Right lobe of liver (tissue), 4 donors: Measurements from ENCODE around the gene CDH15.
"Not testable (repeated sequence)": the region's sequence is repeated elsewhere in the genome, so short reads cannot be mapped to it uniquely, and the experiment has no call there.

Source experiments
- CTCF ChIP-seq, 4 donors: fragments of 200-600 bp in 3 of 4; fragments of 450-650 bp in 1 of 4; IDR thresholded peaks; one replicate each; pipeline versions ENCODE4 v1.5.1 to v1.8.0; 2016 to 2022; ENCODE audit warnings: antibody characterized with exemption in 4 of 4, mild to moderate bottlenecking in 2 of 4
- POLR2A ChIP-seq: fragments of 450-650 bp; IDR thresholded peaks from one replicate; pipeline ENCODE4 v1.6.1; 2017; ENCODE audit warnings: antibody characterized with exemption, mild to moderate bottlenecking
- donor health status: DM: no; HTN: no; CAD: no.
- donor health status: DM: no; HTN: no; CAD: no.
- donor health status: DM: no; HTN: yes; CAD: no.

- not testable (repeated sequence) for TF ChIP-seq CTCF (IDR thresholded peaks at IDR 0.05); POLR2A
These were observed 15.1 kb downstream of the CDH15 start for GRCh38 chr16:89186593-89187031.
